Measurements from ENCODE around the gene USP6NL. TPM values are rescaled to one million over a fixed set of nuclear protein-coding genes. Genes with fewer than 3 reads are reported as not detected.
A peak's percentile ranks its signal among the peaks of the same experiment; 100 is the strongest.

USP6NL gene
- total RNA-seq, 1 donor from 2014 or later: 21.6 TPM

GRCh38 chr10:11411926-11412545 is 199.4 kb downstream of the USP6NL start:
- no peaks in the 10 kb centered on the region for H3K4me1 ChIP-seq
- no peaks in the 10 kb centered on the region for H3K27me3 ChIP-seq
- H3K27ac ChIP-seq: no peak overlapping the region
- DNase-seq: no peak
- no peaks in the 10 kb centered on the region for H3K9me3 ChIP-seq
- intact Hi-C loops (cut with DNase I): no loop called here
- TF ChIP-seq, protein P1, sequence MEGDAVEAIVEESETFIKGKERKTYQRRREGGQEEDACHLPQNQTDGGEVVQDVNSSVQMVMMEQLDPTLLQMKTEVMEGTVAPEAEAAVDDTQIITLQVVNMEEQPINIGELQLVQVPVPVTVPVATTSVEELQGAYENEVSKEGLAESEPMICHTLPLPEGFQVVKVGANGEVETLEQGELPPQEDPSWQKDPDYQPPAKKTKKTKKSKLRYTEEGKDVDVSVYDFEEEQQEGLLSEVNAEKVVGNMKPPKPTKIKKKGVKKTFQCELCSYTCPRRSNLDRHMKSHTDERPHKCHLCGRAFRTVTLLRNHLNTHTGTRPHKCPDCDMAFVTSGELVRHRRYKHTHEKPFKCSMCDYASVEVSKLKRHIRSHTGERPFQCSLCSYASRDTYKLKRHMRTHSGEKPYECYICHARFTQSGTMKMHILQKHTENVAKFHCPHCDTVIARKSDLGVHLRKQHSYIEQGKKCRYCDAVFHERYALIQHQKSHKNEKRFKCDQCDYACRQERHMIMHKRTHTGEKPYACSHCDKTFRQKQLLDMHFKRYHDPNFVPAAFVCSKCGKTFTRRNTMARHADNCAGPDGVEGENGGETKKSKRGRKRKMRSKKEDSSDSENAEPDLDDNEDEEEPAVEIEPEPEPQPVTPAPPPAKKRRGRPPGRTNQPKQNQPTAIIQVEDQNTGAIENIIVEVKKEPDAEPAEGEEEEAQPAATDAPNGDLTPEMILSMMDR (IDR thresholded peaks at IDR 0.05): no peak
- H3K36me3 ChIP-seq: no peaks in the 10 kb centered on the region
- no peak for ATAC-seq
- H3K4me3 ChIP-seq: no peak overlapping the region

GRCh38 chr10:11409357-11409756 is 202.1 kb downstream of the USP6NL start:
- no peaks in the 10 kb centered on the region for H3K4me1 ChIP-seq
- ATAC-seq: no peak
- no peak overlapping the region for H3K4me3 ChIP-seq
- intact Hi-C loops (cut with DNase I): no loop called here
- H3K9me3 ChIP-seq: no peaks in the 10 kb centered on the region
- no peaks in the 10 kb centered on the region for H3K36me3 ChIP-seq
- no peak for DNase-seq
- TF ChIP-seq, protein P1 (IDR thresholded peaks at IDR 0.05): no peak
- no peaks in the 10 kb centered on the region for H3K27me3 ChIP-seq
- no peak overlapping the region for H3K27ac ChIP-seq

GRCh38 chr10:11407939-11408338 is 203.5 kb downstream of the USP6NL start:
- H3K4me3 ChIP-seq: no peak overlapping the region
- H3K27ac ChIP-seq: no peak overlapping the region
- ATAC-seq: peak; percentile 34
- H3K4me1 ChIP-seq: no peaks in the 10 kb centered on the region
- TF ChIP-seq, protein P1 (IDR thresholded peaks at IDR 0.05): no peak
- H3K27me3 ChIP-seq: no peaks in the 10 kb centered on the region
- no peak for DNase-seq
- H3K36me3 ChIP-seq: no peaks in the 10 kb centered on the region
- intact Hi-C loops (cut with DNase I): no loop called here
- no peaks in the 10 kb centered on the region for H3K9me3 ChIP-seq

- no peak for DNase-seq
Observed at GRCh38 chr10:11406746-11407145, 204.7 kb downstream of the USP6NL start.

DNA sequence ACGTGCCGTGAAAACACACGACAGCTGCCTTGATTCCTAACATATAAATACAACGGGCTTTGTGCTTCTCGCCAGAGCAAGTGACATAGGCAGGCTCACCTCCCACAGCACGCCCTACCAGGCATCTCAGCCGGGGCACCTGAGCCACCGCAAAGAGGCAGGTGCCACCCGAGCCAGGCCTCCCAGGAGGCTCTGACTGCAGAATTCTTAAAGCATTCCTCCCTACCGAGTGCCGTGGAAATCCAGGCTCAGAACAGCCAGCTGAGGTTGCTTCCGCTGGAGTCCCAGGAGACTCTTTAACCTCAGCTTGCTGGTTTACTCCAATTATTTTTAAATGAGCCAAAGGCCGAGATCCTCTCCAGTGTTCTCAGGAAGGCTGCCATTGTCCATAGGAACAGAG is 206.5 kb downstream of the USP6NL start:
- no peak for ATAC-seq
- intact Hi-C loops (cut with DNase I): no loop called here
- Histone ChIP-seq H3K36me3 (no peaks in the 10 kb centered on the region), H3K27ac (no peak overlapping the region), H3K4me1 (no peaks in the 10 kb centered on the region), H3K9me3 (no peaks in the 10 kb centered on the region), H3K4me3 (no peak overlapping the region), H3K27me3 (no peaks in the 10 kb centered on the region)
- DNase-seq: no peak
- TF ChIP-seq, protein P1 (IDR thresholded peaks at IDR 0.05): no peak

More at GRCh38 chr10:11406746-11407145, 204.7 kb downstream of the USP6NL start:
- H3K36me3 ChIP-seq: no peaks in the 10 kb centered on the region
- H3K4me1 ChIP-seq: no peaks in the 10 kb centered on the region
- TF ChIP-seq, protein P1 (IDR thresholded peaks at IDR 0.05): no peak
- H3K9me3 ChIP-seq: no peaks in the 10 kb centered on the region
- ATAC-seq: no peak
- no peak overlapping the region for H3K4me3 ChIP-seq
- no peaks in the 10 kb centered on the region for H3K27me3 ChIP-seq
- H3K27ac ChIP-seq: no peak overlapping the region
- intact Hi-C loops (cut with DNase I): no loop called here

Other genes with a start within 250 kb of the USP6NL start
- 39.4 TPM for gene ECHDC3, start 130.7 kb upstream of the USP6NL start, total RNA-seq
- gene PROSER2, start 211.7 kb upstream of the USP6NL start, total RNA-seq: 33.3 TPM

Data from upper lobe of right lung (tissue), 1 donor.